HG02884 (cell line): ENCODE data around the gene MYH9.

Experiments used
- ATAC-seq: cut with Tn5 transposase; IDR thresholded peaks from one replicate; pipeline ENCODE4 v1.9.1; 2021; ENCODE audit warnings: mild to moderate bottlenecking, moderate library complexity; ENCODE audit not compliant: unreplicated experiment

The MYH9 gene

GRCh38 chr22:36351921-36352802 is 35.6 kb downstream of the MYH9 start:
- no peak for ATAC-seq

- no peak for ATAC-seq
These were observed 36.8 kb downstream of the MYH9 start for GRCh38 chr22:36350751-36351594.

- no peak for ATAC-seq
These were observed 38.0 kb downstream of the MYH9 start for GRCh38 chr22:36349726-36350125.

GRCh38 chr22:36348760-36349159 is 39.0 kb downstream of the MYH9 start:
- no peak for ATAC-seq

- no peak for ATAC-seq
These were observed 40.7 kb downstream of the MYH9 start for GRCh38 chr22:36347094-36347493.

- ATAC-seq = no peak
These were observed 43.5 kb downstream of the MYH9 start for GRCh38 chr22:36344106-36344827.

- no peak for ATAC-seq
These were observed 44.1 kb downstream of the MYH9 start for GRCh38 chr22:36343720-36344105.

GRCh38 chr22:36343070-36343719 is 44.6 kb downstream of the MYH9 start:
- no peak for ATAC-seq

- ATAC-seq = no peak
These were observed 46.1 kb downstream of the MYH9 start for GRCh38 chr22:36341640-36342041.

- no peak for ATAC-seq
These were observed 47.1 kb downstream of the MYH9 start for GRCh38 chr22:36340621-36341020.

GRCh38 chr22:36339171-36340065 is 48.3 kb downstream of the MYH9 start:
- no peak for ATAC-seq

- no peak for ATAC-seq
These were observed 50.2 kb downstream of the MYH9 start for GRCh38 chr22:36337365-36338130.

- no peak for ATAC-seq
These were observed 51.3 kb downstream of the MYH9 start for GRCh38 chr22:36336246-36337182.

GRCh38 chr22:36335621-36336020 is 52.1 kb downstream of the MYH9 start:
- ATAC-seq = no peak

- ATAC-seq = no peak
These were observed 52.8 kb downstream of the MYH9 start for GRCh38 chr22:36334821-36335603.

GRCh38 chr22:36334081-36334820 is 53.5 kb downstream of the MYH9 start:
- no peak for ATAC-seq
